ENCODE results near the gene ILDR1. TPM values are rescaled to one million over a fixed set of nuclear protein-coding genes. Genes with fewer than 3 reads are reported as not detected.

ILDR1 gene
- total and polyA plus RNA-seq, 5 donors, result not detected

GRCh38 chr3:122014741-122015140, 7.3 kb downstream of the ILDR1 start:
- WGBS, result 91% methylated on average over 1 of the region's 1 CpG
- Histone ChIP-seq H3K27me3 (ENCODE audit: control insufficient read depth, insufficient read depth) (no peaks in the 10 kb centered on the region), H3K9me3 (ENCODE audit: control insufficient read depth, low read length) (no peaks in the 10 kb centered on the region), H3K27ac (ENCODE audit: low read length) (no peak overlapping the region), H3K4me1 (ENCODE audit: control insufficient read depth, insufficient read depth, low read length) (no peaks in the 10 kb centered on the region), H3K4me3 (ENCODE audit: low read length) (no peak overlapping the region)
- DNase-seq (no peak), ATAC-seq (no peak)
- intact Hi-C loops (cut with DNase I), result no loop called here

- 69% methylated on average over 5 of the region's 5 CpGs for WGBS
- DNase-seq, result no peak
These were observed 8.6 kb downstream of the ILDR1 start for GRCh38 chr3:122013448-122013925.

GRCh38 chr3:122012821-122013220, 9.2 kb downstream of the ILDR1 start:
- no peak overlapping the region for H3K4me3 ChIP-seq (ENCODE audit: low read length)
- no peaks in the 10 kb centered on the region for H3K4me1 ChIP-seq (ENCODE audit: control insufficient read depth, insufficient read depth, low read length)
- no peak overlapping the region for H3K27ac ChIP-seq (ENCODE audit: low read length)
- ATAC-seq (no peak), DNase-seq (no peak)
- WGBS, result 65% methylated on average over 1 of the region's 1 CpG
- intact Hi-C loops (cut with DNase I), result no loop called here
- no peaks in the 10 kb centered on the region for H3K9me3 ChIP-seq (ENCODE audit: control insufficient read depth, low read length)
- H3K27me3 ChIP-seq (ENCODE audit: control insufficient read depth, insufficient read depth), result no peaks in the 10 kb centered on the region

More at GRCh38 chr3:122013448-122013925, 8.6 kb downstream of the ILDR1 start:
- Histone ChIP-seq H3K4me3 (ENCODE audit: low read length) (no peak overlapping the region), H3K9me3 (ENCODE audit: control insufficient read depth, low read length) (no peaks in the 10 kb centered on the region), H3K4me1 (ENCODE audit: control insufficient read depth, insufficient read depth, low read length) (no peaks in the 10 kb centered on the region), H3K27ac (ENCODE audit: low read length) (no peak overlapping the region), H3K27me3 (ENCODE audit: control insufficient read depth, insufficient read depth) (no peaks in the 10 kb centered on the region)
- no peak for ATAC-seq
- intact Hi-C loops (cut with DNase I), result no loop called here

GRCh38 chr3:122011396-122011795, 10.7 kb downstream of the ILDR1 start:
- no peak overlapping the region for H3K27ac ChIP-seq (ENCODE audit: low read length)
- no peak for ATAC-seq
- no peaks in the 10 kb centered on the region for H3K4me1 ChIP-seq (ENCODE audit: control insufficient read depth, insufficient read depth, low read length)
- no peak for DNase-seq
- H3K27me3 ChIP-seq (ENCODE audit: control insufficient read depth, insufficient read depth), result no peaks in the 10 kb centered on the region
- intact Hi-C loops (cut with DNase I), result no loop called here
- no peaks in the 10 kb centered on the region for H3K9me3 ChIP-seq (ENCODE audit: control insufficient read depth, low read length)
- WGBS, result 49% methylated on average over 4 of the region's 4 CpGs
- H3K4me3 ChIP-seq (ENCODE audit: low read length), result no peak overlapping the region

DNA sequence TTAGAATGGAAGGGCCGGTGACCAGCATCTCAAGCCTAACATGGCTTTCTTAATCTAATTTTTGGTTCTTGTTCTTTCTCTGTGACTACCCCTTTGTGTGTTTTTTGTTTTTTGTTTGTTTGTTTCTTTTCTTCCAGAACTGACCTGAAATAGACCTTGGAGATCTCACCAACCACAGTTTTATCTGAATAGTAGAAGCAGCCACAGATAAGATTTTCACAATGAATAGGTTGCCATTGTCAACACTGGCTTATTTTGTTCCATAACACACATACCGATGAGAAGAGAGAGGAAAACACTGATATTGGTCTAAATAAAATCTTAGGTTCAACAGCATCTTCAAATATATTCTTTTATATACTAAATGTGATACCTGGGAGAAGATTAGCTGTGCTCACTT, 11.5 kb downstream of the ILDR1 start:
- H3K9me3 ChIP-seq (ENCODE audit: control insufficient read depth, low read length), result no peaks in the 10 kb centered on the region
- no peak overlapping the region for H3K27ac ChIP-seq (ENCODE audit: low read length)
- no peaks in the 10 kb centered on the region for H3K27me3 ChIP-seq (ENCODE audit: control insufficient read depth, insufficient read depth)
- H3K4me1 ChIP-seq (ENCODE audit: control insufficient read depth, insufficient read depth, low read length), result no peaks in the 10 kb centered on the region
- 57% methylated on average over 2 of the region's 2 CpGs for WGBS
- DNase-seq, result no peak
- intact Hi-C loops (cut with DNase I), result no loop called here
- H3K4me3 ChIP-seq (ENCODE audit: low read length), result no peak overlapping the region
- no peak for ATAC-seq

- ATAC-seq (no peak), DNase-seq (no peak)
- Histone ChIP-seq H3K27me3 (ENCODE audit: control insufficient read depth, insufficient read depth) (no peaks in the 10 kb centered on the region), H3K27ac (ENCODE audit: low read length) (no peak overlapping the region), H3K4me3 (ENCODE audit: low read length) (no peak overlapping the region), H3K9me3 (ENCODE audit: control insufficient read depth, low read length) (no peaks in the 10 kb centered on the region), H3K4me1 (ENCODE audit: control insufficient read depth, insufficient read depth, low read length) (no peaks in the 10 kb centered on the region)
- intact Hi-C loops (cut with DNase I), result no loop called here
- WGBS, result 90% methylated on average over 2 of the region's 2 CpGs
These were observed 13.9 kb downstream of the ILDR1 start for GRCh38 chr3:122008166-122008565.

GRCh38 chr3:122006267-122006666, 15.8 kb downstream of the ILDR1 start:
- H3K27ac ChIP-seq (ENCODE audit: low read length), result no peak overlapping the region
- no peaks in the 10 kb centered on the region for H3K4me1 ChIP-seq (ENCODE audit: control insufficient read depth, insufficient read depth, low read length)
- no peak for ATAC-seq
- WGBS, result 79% methylated on average over 2 of the region's 2 CpGs
- H3K4me3 ChIP-seq (ENCODE audit: low read length), result no peak overlapping the region
- intact Hi-C loops (cut with DNase I), result no loop called here
- no peaks in the 10 kb centered on the region for H3K27me3 ChIP-seq (ENCODE audit: control insufficient read depth, insufficient read depth)
- H3K9me3 ChIP-seq (ENCODE audit: control insufficient read depth, low read length), result no peaks in the 10 kb centered on the region
- no peak for DNase-seq

GRCh38 chr3:122004991-122005565, 17.0 kb downstream of the ILDR1 start:
- H3K27ac ChIP-seq (ENCODE audit: low read length), result no peak overlapping the region
- H3K27me3 ChIP-seq (ENCODE audit: control insufficient read depth, insufficient read depth), result no peaks in the 10 kb centered on the region
- peak in 1 of 3 donors; percentile 47 for DNase-seq
- 78% methylated on average over 13 of the region's 13 CpGs for WGBS
- no peak for ATAC-seq
- no peak overlapping the region for H3K4me3 ChIP-seq (ENCODE audit: low read length)
- no peaks in the 10 kb centered on the region for H3K4me1 ChIP-seq (ENCODE audit: control insufficient read depth, insufficient read depth, low read length)
- H3K9me3 ChIP-seq (ENCODE audit: control insufficient read depth, low read length), result no peaks in the 10 kb centered on the region
- intact Hi-C loops (cut with DNase I), result no loop called here

- Histone ChIP-seq H3K27ac (ENCODE audit: low read length) (no peak overlapping the region), H3K4me1 (ENCODE audit: control insufficient read depth, insufficient read depth, low read length) (no peaks in the 10 kb centered on the region), H3K27me3 (ENCODE audit: control insufficient read depth, insufficient read depth) (no peaks in the 10 kb centered on the region), H3K9me3 (ENCODE audit: control insufficient read depth, low read length) (no peaks in the 10 kb centered on the region), H3K4me3 (ENCODE audit: low read length) (no peak overlapping the region)
- intact Hi-C loops (cut with DNase I), result no loop called here
- no peak for ATAC-seq
- WGBS, result 63% methylated on average over 2 of the region's 2 CpGs
- DNase-seq, result no peak
These were observed 17.9 kb downstream of the ILDR1 start for GRCh38 chr3:122004107-122004506.

- Histone ChIP-seq H3K27ac (ENCODE audit: low read length) (no peak overlapping the region), H3K4me1 (ENCODE audit: control insufficient read depth, insufficient read depth, low read length) (no peaks in the 10 kb centered on the region), H3K4me3 (ENCODE audit: low read length) (no peak overlapping the region), H3K9me3 (ENCODE audit: control insufficient read depth, low read length) (no peaks in the 10 kb centered on the region), H3K27me3 (ENCODE audit: control insufficient read depth, insufficient read depth) (no peaks in the 10 kb centered on the region)
- DNase-seq (no peak), ATAC-seq (no peak)
- intact Hi-C loops (cut with DNase I), result no loop called here
- WGBS, result 17% methylated on average over 1 of the region's 1 CpG
These were observed 18.4 kb downstream of the ILDR1 start for GRCh38 chr3:122003606-122004005.

GRCh38 chr3:122003112-122003511, 18.9 kb downstream of the ILDR1 start:
- Histone ChIP-seq H3K27me3 (ENCODE audit: control insufficient read depth, insufficient read depth) (no peaks in the 10 kb centered on the region), H3K9me3 (ENCODE audit: control insufficient read depth, low read length) (no peaks in the 10 kb centered on the region), H3K4me3 (ENCODE audit: low read length) (no peak overlapping the region), H3K27ac (ENCODE audit: low read length) (no peak overlapping the region), H3K4me1 (ENCODE audit: control insufficient read depth, insufficient read depth, low read length) (no peaks in the 10 kb centered on the region)
- DNase-seq (no peak), ATAC-seq (no peak)
- intact Hi-C loops (cut with DNase I), result no loop called here
- WGBS, result 47% methylated on average over 6 of the region's 6 CpGs

DNA sequence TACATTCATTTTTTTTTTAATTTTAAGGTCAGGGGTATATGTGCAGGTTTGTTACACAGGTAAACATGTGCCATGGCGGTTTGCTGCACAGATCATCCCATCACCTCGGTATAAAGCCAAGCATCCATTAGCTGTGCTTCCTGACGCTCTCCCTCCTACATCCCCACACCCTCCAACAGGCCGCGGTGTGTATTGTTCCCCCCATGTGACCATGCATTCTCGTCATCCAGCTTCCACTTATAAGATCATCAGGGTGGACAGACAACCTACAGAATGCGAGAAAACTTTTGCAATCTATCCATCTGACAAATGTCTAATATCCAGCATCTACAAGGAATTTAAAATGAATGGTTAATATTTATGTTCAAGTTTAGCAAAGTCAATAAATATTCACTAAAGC, 19.4 kb downstream of the ILDR1 start:
- DNase-seq (no peak), ATAC-seq (no peak)
- Histone ChIP-seq H3K27me3 (ENCODE audit: control insufficient read depth, insufficient read depth) (no peaks in the 10 kb centered on the region), H3K9me3 (ENCODE audit: control insufficient read depth, low read length) (no peaks in the 10 kb centered on the region), H3K4me3 (ENCODE audit: low read length) (no peak overlapping the region), H3K27ac (ENCODE audit: low read length) (no peak overlapping the region), H3K4me1 (ENCODE audit: control insufficient read depth, insufficient read depth, low read length) (no peaks in the 10 kb centered on the region)
- intact Hi-C loops (cut with DNase I), result no loop called here
- WGBS, result 79% methylated on average over 7 of the region's 7 CpGs
